Adrenal gland (tissue), 5 donors: ENCODE results near the gene CFAP97D2.
"Not testable (repeated sequence)": the region's sequence is repeated elsewhere in the genome, so short reads cannot be mapped to it uniquely, and the experiment has no call there.

Experiments
- POLR2A ChIP-seq, 2 donors: fragments of 450-650 bp; IDR thresholded peaks; one replicate each; pipeline ENCODE4 v1.6.1; 2017; ENCODE audit warnings: antibody characterized with exemption in 2 of 2, mild to moderate bottlenecking in 2 of 2, moderate library complexity in 1 of 2
- TF ChIP-seq, protein P1 (sequence below), 6 experiments: fragments of 450-650 bp in 4 of 6; fragments of 200-600 bp in 2 of 6; sonication (generic) in 1 of 6; IDR thresholded peaks; 1 replicate in 5 of 6; 2 replicates in 1 of 6; pipeline versions ENCODE4 v1.5.1 to v1.8.0; 2016 to 2021; ENCODE audit warnings: antibody characterized with exemption in 6 of 6, mild to moderate bottlenecking in 2 of 6, moderate library complexity in 1 of 6
- donor health status: DM: no; HTN: no; CAD: no.

DNA sequence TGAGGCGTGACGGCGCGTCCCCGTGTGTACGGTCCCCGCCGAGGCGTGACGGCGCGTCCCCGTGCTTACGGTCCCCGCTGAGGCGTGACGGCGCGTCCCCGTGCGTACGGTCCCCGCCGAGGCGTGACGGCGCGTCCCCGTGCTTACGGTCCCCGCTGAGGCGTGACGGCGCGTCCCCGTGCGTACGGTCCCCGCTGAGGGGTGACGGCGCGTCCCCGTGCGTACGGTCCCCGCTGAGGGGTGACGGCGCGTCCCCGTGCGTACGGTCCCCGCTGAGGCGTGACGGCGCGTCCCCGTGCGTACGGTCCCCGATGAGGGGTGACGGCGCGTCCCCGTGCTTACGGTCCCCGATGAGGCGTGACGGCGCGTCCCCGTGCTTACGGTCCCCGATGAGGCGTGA is 20.5 kb downstream of the CFAP97D2 start:
- TF ChIP-seq, protein P1, sequence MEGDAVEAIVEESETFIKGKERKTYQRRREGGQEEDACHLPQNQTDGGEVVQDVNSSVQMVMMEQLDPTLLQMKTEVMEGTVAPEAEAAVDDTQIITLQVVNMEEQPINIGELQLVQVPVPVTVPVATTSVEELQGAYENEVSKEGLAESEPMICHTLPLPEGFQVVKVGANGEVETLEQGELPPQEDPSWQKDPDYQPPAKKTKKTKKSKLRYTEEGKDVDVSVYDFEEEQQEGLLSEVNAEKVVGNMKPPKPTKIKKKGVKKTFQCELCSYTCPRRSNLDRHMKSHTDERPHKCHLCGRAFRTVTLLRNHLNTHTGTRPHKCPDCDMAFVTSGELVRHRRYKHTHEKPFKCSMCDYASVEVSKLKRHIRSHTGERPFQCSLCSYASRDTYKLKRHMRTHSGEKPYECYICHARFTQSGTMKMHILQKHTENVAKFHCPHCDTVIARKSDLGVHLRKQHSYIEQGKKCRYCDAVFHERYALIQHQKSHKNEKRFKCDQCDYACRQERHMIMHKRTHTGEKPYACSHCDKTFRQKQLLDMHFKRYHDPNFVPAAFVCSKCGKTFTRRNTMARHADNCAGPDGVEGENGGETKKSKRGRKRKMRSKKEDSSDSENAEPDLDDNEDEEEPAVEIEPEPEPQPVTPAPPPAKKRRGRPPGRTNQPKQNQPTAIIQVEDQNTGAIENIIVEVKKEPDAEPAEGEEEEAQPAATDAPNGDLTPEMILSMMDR (IDR thresholded peaks at IDR 0.05) = not testable (repeated sequence)
- TF ChIP-seq POLR2A (IDR thresholded peaks at IDR 0.05) = not testable (repeated sequence)
